ENCODE data around the gene SRPX.

The SRPX gene

DNA sequence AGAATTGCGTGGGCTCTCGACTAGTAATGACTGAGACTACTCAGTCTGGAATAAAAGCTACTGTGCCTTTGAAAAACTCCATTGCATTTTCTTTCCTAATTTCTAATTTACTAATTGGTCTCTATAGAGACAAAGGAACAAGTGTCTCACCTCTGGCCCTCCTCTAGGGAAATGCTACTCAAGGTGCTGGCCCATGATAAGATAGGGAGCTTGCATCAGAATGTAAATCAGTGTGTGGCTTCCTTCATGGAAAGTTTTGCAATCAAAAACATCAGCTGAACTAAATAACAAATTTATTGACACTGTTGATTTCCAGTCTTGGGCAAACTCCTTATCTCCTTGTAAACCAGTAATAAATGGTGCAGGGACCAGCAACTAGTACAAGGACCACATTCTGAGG lies 81.8 kb downstream of the SRPX start:
- H4K20me1 ChIP-seq (ENCODE audit: insufficient read depth, low read length), result no peaks in the 10 kb centered on the region
- H3K36me3 ChIP-seq (replicated peaks; ENCODE audit: insufficient read depth, low read length), result no peaks in the 10 kb centered on the region
- H3K4me3 ChIP-seq (ENCODE audit: low read length), result no peak overlapping the region

DNA sequence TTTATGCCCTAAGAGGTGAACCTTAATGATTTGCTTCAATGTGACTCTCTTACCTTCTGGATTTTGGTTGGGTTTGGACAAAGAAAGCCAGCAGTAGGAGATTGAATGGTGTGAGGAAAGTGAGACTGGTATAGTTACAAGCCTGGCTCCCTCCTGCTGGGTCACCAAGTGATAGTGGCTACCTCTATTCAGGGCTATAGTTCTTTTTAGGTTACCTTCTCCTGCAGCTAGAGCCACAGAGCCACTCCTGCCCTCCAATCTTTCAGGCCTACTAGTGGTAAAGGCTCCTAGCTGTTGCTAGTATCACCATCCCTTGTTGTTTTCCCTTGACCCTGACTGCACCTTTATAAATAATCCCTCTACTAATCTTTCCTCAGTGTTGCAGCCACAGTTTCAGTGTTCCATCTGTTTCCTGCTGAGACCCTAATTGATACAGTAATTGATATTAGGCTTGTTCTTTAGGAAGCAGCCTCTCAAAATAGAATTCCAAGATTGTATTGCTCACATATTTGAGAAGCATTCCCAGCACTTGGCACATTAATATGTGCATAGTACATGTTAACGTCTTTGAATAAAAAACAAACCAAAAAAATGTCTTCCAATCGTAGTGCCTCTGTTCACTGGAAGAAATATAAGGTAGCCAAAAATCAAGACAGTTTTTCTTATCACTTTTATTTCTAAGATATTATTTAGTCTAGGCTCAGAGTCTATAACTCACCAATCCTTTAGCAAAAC lies 82.3 kb downstream of the SRPX start:
- Histone ChIP-seq H2AFZ (ENCODE audit: low read length) (no peak overlapping the region), H3K9me3 (replicated peaks; ENCODE audit: insufficient read depth, low read length) (no peaks in the 10 kb centered on the region), H3K79me2 (ENCODE audit: low read length) (no peaks in the 10 kb centered on the region), H3K27me3 (replicated peaks; ENCODE audit: insufficient read depth, low read length) (no peaks in the 10 kb centered on the region), H3K4me3 (ENCODE audit: low read length) (no peak overlapping the region), H3K4me2 (ENCODE audit: low read depth, low read length) (no peak overlapping the region), H3K27ac (ENCODE audit: low read length) (no peak overlapping the region), H3K9me2 (replicated peaks; ENCODE audit: insufficient read depth, low read length) (no peaks in the 10 kb centered on the region), H3F3A (ENCODE audit: insufficient read depth, low read length) (no peaks in the 10 kb centered on the region), H3K9ac (ENCODE audit: low read length) (no peak overlapping the region), H4K20me1 (ENCODE audit: insufficient read depth, low read length) (no peaks in the 10 kb centered on the region), H3K36me3 (replicated peaks; ENCODE audit: insufficient read depth, low read length) (no peaks in the 10 kb centered on the region), H3K4me1 (ENCODE audit: low read length) (no peaks in the 10 kb centered on the region)
- no peak for DNase-seq
- TF ChIP-seq CTCF (IDR thresholded peaks at IDR 0.05; ENCODE audit: low read length) (no peak), EZH2phosphoT487 (IDR thresholded peaks at IDR 0.05; ENCODE audit: low read length) (no peak), EZH2 (optimal IDR thresholded peaks at IDR 0.05; ENCODE audit: low read depth, low read length) (no peak)

More for the DNA sequence above, 81.8 kb downstream of the SRPX start:
- no peaks in the 10 kb centered on the region for H3K9me3 ChIP-seq (replicated peaks; ENCODE audit: insufficient read depth, low read length)
- no peaks in the 10 kb centered on the region for H3K4me1 ChIP-seq (ENCODE audit: low read length)
- H3F3A ChIP-seq (ENCODE audit: insufficient read depth, low read length), result no peaks in the 10 kb centered on the region
- no peak overlapping the region for H3K4me2 ChIP-seq (ENCODE audit: low read depth, low read length)
- H3K27me3 ChIP-seq (replicated peaks; ENCODE audit: insufficient read depth, low read length), result no peaks in the 10 kb centered on the region
- no peak overlapping the region for H3K9ac ChIP-seq (ENCODE audit: low read length)
- no peak for DNase-seq
- no peaks in the 10 kb centered on the region for H3K9me2 ChIP-seq (replicated peaks; ENCODE audit: insufficient read depth, low read length)
- no peak for TF ChIP-seq EZH2phosphoT487 (IDR thresholded peaks at IDR 0.05; ENCODE audit: low read length)
- no peak overlapping the region for H2AFZ ChIP-seq (ENCODE audit: low read length)
- no peak overlapping the region for H3K27ac ChIP-seq (ENCODE audit: low read length)
- no peaks in the 10 kb centered on the region for H3K79me2 ChIP-seq (ENCODE audit: low read length)

DNA sequence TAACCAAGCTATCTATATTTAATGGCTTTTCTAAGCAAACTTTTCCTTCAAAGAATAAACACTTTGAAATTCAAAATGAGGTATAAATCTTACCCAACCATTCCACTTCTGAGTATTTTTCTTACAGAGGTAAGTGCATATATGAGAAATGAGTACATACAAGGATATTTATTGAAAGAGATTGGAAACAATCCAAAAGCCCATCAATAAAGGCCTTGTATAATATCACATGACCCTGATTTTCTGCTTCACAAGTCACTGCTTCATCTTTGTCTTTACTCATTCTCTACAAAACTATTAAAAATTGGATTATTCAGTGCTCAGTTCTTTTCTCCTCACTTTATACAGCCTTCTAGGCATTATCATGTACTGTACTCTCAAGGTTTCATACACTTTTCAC lies 91.3 kb downstream of the SRPX start:
- no peak overlapping the region for H3K4me2 ChIP-seq (ENCODE audit: low read depth, low read length)
- no peak overlapping the region for H3K4me3 ChIP-seq (ENCODE audit: low read length)
- H4K20me1 ChIP-seq (ENCODE audit: insufficient read depth, low read length), result no peaks in the 10 kb centered on the region
- DNase-seq, result no peak
- H3K27me3 ChIP-seq (replicated peaks; ENCODE audit: insufficient read depth, low read length), result no peaks in the 10 kb centered on the region
- no peak overlapping the region for H2AFZ ChIP-seq (ENCODE audit: low read length)
- no peaks in the 10 kb centered on the region for H3K4me1 ChIP-seq (ENCODE audit: low read length)
- no peak overlapping the region for H3K9ac ChIP-seq (ENCODE audit: low read length)
- no peaks in the 10 kb centered on the region for H3F3A ChIP-seq (ENCODE audit: insufficient read depth, low read length)
- H3K36me3 ChIP-seq (replicated peaks; ENCODE audit: insufficient read depth, low read length), result no peaks in the 10 kb centered on the region
- H3K79me2 ChIP-seq (ENCODE audit: low read length), result no peaks in the 10 kb centered on the region
- no peaks in the 10 kb centered on the region for H3K9me2 ChIP-seq (replicated peaks; ENCODE audit: insufficient read depth, low read length)
- H3K27ac ChIP-seq (ENCODE audit: low read length), result no peak overlapping the region
- TF ChIP-seq CTCF (IDR thresholded peaks at IDR 0.05; ENCODE audit: low read length) (no peak), EZH2phosphoT487 (IDR thresholded peaks at IDR 0.05; ENCODE audit: low read length) (no peak), EZH2 (optimal IDR thresholded peaks at IDR 0.05; ENCODE audit: low read depth, low read length) (no peak)
- no peaks in the 10 kb centered on the region for H3K9me3 ChIP-seq (replicated peaks; ENCODE audit: insufficient read depth, low read length)

- H3K4me3 ChIP-seq (ENCODE audit: low read length), result no peak overlapping the region
- no peaks in the 10 kb centered on the region for H3K9me3 ChIP-seq (replicated peaks; ENCODE audit: insufficient read depth, low read length)
- DNase-seq, result no peak
- no peaks in the 10 kb centered on the region for H3F3A ChIP-seq (ENCODE audit: insufficient read depth, low read length)
- TF ChIP-seq EZH2 (optimal IDR thresholded peaks at IDR 0.05; ENCODE audit: low read depth, low read length) (no peak), EZH2phosphoT487 (IDR thresholded peaks at IDR 0.05; ENCODE audit: low read length) (no peak), CTCF (IDR thresholded peaks at IDR 0.05; ENCODE audit: low read length) (no peak)
- H4K20me1 ChIP-seq (ENCODE audit: insufficient read depth, low read length), result no peaks in the 10 kb centered on the region
- H3K79me2 ChIP-seq (ENCODE audit: low read length), result no peaks in the 10 kb centered on the region
- no peak overlapping the region for H2AFZ ChIP-seq (ENCODE audit: low read length)
- no peak overlapping the region for H3K4me2 ChIP-seq (ENCODE audit: low read depth, low read length)
- no peaks in the 10 kb centered on the region for H3K36me3 ChIP-seq (replicated peaks; ENCODE audit: insufficient read depth, low read length)
- H3K9ac ChIP-seq (ENCODE audit: low read length), result no peak overlapping the region
- H3K27me3 ChIP-seq (replicated peaks; ENCODE audit: insufficient read depth, low read length), result no peaks in the 10 kb centered on the region
- H3K4me1 ChIP-seq (ENCODE audit: low read length), result no peaks in the 10 kb centered on the region
- H3K9me2 ChIP-seq (replicated peaks; ENCODE audit: insufficient read depth, low read length), result no peaks in the 10 kb centered on the region
- no peak overlapping the region for H3K27ac ChIP-seq (ENCODE audit: low read length)
Observed at GRCh38 chrX:38127961-38128360, 92.7 kb downstream of the SRPX start.
